Measurements from ENCODE around the gene IWS1.
"Not testable (repeated sequence)": the region's sequence is repeated elsewhere in the genome, so short reads cannot be mapped to it uniquely, and the experiment has no call there.

Gene IWS1

DNA sequence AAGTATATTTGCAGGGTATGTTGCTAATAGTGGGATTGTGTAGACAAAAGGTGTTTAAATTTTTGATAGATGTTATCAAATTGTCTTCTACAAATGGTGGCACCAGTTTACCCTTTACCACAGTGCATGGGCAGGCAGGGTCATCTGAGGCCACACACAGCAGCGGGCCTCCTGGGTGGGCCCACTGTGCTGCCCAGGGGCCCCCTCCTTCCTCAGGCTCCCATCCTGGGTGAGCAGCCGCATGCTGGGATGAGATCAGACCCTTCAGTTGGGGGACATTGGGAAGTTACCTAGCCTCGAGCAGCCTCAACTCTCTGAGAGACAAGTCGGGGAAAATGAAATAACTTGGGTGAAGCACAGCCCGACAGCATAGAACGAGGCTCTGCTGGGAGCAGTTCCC is 18.9 kb upstream of the IWS1 start:
- DNase-seq (ENCODE audit: low spot score) (no peak), ATAC-seq (ENCODE audit: low read depth) (no peak)
- Histone ChIP-seq H3K27me3 (ENCODE audit: insufficient read depth, poor library complexity, severe bottlenecking) (no peaks in the 10 kb centered on the region), H3K27ac (ENCODE audit: poor library complexity, severe bottlenecking) (no peak overlapping the region), H3K36me3 (ENCODE audit: low read depth) (no peaks in the 10 kb centered on the region), H3K4me3 (ENCODE audit: severe bottlenecking) (no peak overlapping the region), H3K4me1 (ENCODE audit: insufficient read depth, poor library complexity, severe bottlenecking) (no peaks in the 10 kb centered on the region), H3K9me3 (ENCODE audit: severe bottlenecking) (no peaks in the 10 kb centered on the region)
- TF ChIP-seq, protein P1, sequence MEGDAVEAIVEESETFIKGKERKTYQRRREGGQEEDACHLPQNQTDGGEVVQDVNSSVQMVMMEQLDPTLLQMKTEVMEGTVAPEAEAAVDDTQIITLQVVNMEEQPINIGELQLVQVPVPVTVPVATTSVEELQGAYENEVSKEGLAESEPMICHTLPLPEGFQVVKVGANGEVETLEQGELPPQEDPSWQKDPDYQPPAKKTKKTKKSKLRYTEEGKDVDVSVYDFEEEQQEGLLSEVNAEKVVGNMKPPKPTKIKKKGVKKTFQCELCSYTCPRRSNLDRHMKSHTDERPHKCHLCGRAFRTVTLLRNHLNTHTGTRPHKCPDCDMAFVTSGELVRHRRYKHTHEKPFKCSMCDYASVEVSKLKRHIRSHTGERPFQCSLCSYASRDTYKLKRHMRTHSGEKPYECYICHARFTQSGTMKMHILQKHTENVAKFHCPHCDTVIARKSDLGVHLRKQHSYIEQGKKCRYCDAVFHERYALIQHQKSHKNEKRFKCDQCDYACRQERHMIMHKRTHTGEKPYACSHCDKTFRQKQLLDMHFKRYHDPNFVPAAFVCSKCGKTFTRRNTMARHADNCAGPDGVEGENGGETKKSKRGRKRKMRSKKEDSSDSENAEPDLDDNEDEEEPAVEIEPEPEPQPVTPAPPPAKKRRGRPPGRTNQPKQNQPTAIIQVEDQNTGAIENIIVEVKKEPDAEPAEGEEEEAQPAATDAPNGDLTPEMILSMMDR (IDR thresholded peaks at IDR 0.05; ENCODE audit: poor library complexity, severe bottlenecking): no peak

DNA sequence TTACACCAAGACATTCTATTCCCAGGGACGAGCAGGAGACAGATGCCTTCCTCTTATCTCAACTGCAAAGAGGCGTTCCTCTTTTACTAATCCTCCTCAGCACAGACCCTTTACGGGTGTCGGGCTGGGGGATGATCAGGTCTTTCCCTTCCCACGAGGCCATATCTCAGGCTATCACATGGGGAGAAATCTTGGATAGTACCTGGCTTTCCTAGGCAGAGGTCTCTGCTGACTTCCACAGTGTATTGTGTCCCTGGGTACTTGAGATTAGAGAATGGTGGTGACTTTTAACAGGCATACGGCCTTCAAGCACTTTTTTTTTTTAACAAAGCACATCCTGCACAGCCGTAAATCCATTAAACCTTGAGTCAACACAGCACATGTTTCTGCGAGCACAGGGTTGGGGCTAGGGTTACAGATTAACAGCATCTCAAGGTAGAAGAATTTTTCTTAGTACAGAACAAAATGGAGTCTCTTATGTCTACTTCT is 16.8 kb upstream of the IWS1 start:
- not testable (repeated sequence) for H3K4me1 ChIP-seq (ENCODE audit: insufficient read depth, poor library complexity, severe bottlenecking); H3K9me3 ChIP-seq (ENCODE audit: severe bottlenecking); H3K4me3 ChIP-seq (ENCODE audit: severe bottlenecking); H3K36me3 ChIP-seq (ENCODE audit: low read depth); H3K27me3 ChIP-seq (ENCODE audit: insufficient read depth, poor library complexity, severe bottlenecking); DNase-seq (ENCODE audit: low spot score); H3K27ac ChIP-seq (ENCODE audit: poor library complexity, severe bottlenecking); ATAC-seq (ENCODE audit: low read depth)

DNA sequence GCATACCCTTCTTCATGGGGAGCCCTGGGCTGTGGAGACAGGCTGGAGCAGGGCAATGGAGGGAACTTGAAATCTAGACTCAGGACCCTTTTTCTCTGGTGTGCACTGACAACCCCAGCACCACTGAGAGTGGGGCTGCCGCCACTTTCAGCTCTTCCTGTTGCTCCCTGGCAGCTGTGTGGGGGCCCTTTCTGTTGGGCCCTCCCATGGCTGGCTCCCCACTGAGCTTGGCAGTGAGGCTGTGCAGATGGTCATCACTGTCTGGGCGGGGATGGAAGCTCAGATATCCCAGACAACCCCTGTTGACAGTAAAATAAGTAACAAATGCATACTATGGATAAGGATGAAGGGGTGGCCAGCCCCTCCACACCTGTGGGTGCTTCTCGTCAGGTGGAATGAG is 15.9 kb upstream of the IWS1 start:
- DNase-seq (ENCODE audit: low spot score) (no peak), ATAC-seq (ENCODE audit: low read depth) (no peak)
- H3K4me1 ChIP-seq (ENCODE audit: insufficient read depth, poor library complexity, severe bottlenecking): no peaks in the 10 kb centered on the region
- no peaks in the 10 kb centered on the region for H3K27me3 ChIP-seq (ENCODE audit: insufficient read depth, poor library complexity, severe bottlenecking)
- no peak overlapping the region for H3K4me3 ChIP-seq (ENCODE audit: severe bottlenecking)
- H3K9me3 ChIP-seq (ENCODE audit: severe bottlenecking): no peaks in the 10 kb centered on the region
- H3K27ac ChIP-seq (ENCODE audit: poor library complexity, severe bottlenecking): no peak overlapping the region
- H3K36me3 ChIP-seq (ENCODE audit: low read depth): no peaks in the 10 kb centered on the region
- TF ChIP-seq, protein P1 (IDR thresholded peaks at IDR 0.05; ENCODE audit: poor library complexity, severe bottlenecking): no peak

DNA sequence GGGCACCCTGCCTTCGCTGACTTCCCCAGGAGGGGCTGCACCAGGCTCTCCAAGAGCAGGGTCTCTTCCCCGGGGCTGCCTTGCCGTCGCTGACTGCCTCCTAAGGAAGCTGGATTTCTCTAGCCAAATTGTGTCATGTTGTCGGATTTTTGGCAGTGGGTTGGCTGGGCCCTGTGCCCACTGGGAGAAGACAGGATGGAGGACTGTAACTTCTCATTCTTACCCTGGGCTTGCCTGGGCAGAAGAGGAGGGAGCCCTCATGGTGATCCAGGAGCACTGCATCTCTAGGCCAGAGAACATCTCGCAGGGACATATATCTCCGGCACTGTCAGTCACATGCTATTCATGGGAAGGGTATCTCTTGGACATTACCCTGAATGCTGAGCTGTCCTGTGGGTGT is 15.5 kb upstream of the IWS1 start:
- Histone ChIP-seq H3K27me3 (ENCODE audit: insufficient read depth, poor library complexity, severe bottlenecking) (no peaks in the 10 kb centered on the region), H3K36me3 (ENCODE audit: low read depth) (no peaks in the 10 kb centered on the region), H3K27ac (ENCODE audit: poor library complexity, severe bottlenecking) (no peak overlapping the region), H3K4me3 (ENCODE audit: severe bottlenecking) (no peak overlapping the region), H3K9me3 (ENCODE audit: severe bottlenecking) (no peaks in the 10 kb centered on the region), H3K4me1 (ENCODE audit: insufficient read depth, poor library complexity, severe bottlenecking) (no peaks in the 10 kb centered on the region)
- DNase-seq (ENCODE audit: low spot score) (no peak), ATAC-seq (ENCODE audit: low read depth) (no peak)
- TF ChIP-seq, protein P1 (IDR thresholded peaks at IDR 0.05; ENCODE audit: poor library complexity, severe bottlenecking): no peak

DNA sequence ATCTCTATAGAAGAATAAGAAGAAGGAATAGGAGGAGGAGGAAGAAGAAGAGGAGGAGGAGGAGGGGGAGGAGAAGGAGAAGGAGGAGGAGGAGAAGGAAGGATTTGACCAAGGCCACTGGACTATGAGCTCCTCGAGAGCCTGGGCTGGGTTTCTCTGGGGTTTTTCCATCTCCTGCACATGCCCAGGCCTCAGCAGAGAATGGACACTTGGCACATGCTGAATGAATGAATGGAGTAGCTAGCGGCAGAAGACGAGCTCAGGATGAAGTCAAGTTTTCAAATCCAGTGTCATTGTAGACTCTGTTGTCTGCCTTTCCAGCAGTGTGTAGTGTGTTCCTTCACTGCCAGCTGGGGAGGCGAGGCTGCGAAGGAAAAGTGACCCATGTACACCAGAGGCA is 11.4 kb upstream of the IWS1 start:
- TF ChIP-seq, protein P1 (IDR thresholded peaks at IDR 0.05; ENCODE audit: poor library complexity, severe bottlenecking): no peak
- H3K36me3 ChIP-seq (ENCODE audit: low read depth): no peaks in the 10 kb centered on the region
- no peak overlapping the region for H3K27ac ChIP-seq (ENCODE audit: poor library complexity, severe bottlenecking)
- no peaks in the 10 kb centered on the region for H3K4me1 ChIP-seq (ENCODE audit: insufficient read depth, poor library complexity, severe bottlenecking)
- ATAC-seq (ENCODE audit: low read depth) (no peak), DNase-seq (ENCODE audit: low spot score) (no peak)
- H3K27me3 ChIP-seq (ENCODE audit: insufficient read depth, poor library complexity, severe bottlenecking): no peaks in the 10 kb centered on the region
- H3K4me3 ChIP-seq (ENCODE audit: severe bottlenecking): no peak overlapping the region
- H3K9me3 ChIP-seq (ENCODE audit: severe bottlenecking): no peaks in the 10 kb centered on the region

Measured in RWPE2 (cell line).